Femur (tissue), 1 donor: Measurements from ENCODE around the gene RGPD4.
"Not testable (repeated sequence)": the region's sequence is repeated elsewhere in the genome, so short reads cannot be mapped to it uniquely, and the experiment has no call there.

Source experiments
- DNase-seq: peaks from one replicate; pipeline ENCODE4 v3.0.0-alpha.2; 2017

Gene RGPD4

GRCh38 chr2:107826749-107827148 lies at the start of gene RGPD4:
RGPD4 (plus strand) TSS chr2:107826892; CDS start chr2:107827014, 122 bp downstream.
- not testable (repeated sequence) for DNase-seq

GRCh38 chr2:107777974-107778373 lies 48.7 kb upstream of the RGPD4 start:
- DNase-seq = no peak

GRCh38 chr2:107785756-107786155 lies 40.9 kb upstream of the RGPD4 start:
- DNase-seq = no peak

- no peak for DNase-seq
Measured at GRCh38 chr2:107790837-107791236, 35.9 kb upstream of the RGPD4 start.

GRCh38 chr2:107801498-107801897 lies 25.2 kb upstream of the RGPD4 start:
- no peak for DNase-seq

GRCh38 chr2:107804608-107805498 lies 21.8 kb upstream of the RGPD4 start:
- no peak for DNase-seq

GRCh38 chr2:107806901-107807300 lies 19.8 kb upstream of the RGPD4 start:
- DNase-seq = no peak

GRCh38 chr2:107807988-107808387 lies 18.7 kb upstream of the RGPD4 start:
- DNase-seq = no peak

- DNase-seq = peak; percentile 53
Measured at GRCh38 chr2:107808959-107809358, 17.7 kb upstream of the RGPD4 start.

GRCh38 chr2:107809835-107810234 lies 16.9 kb upstream of the RGPD4 start:
- no peak for DNase-seq

- DNase-seq = no peak
Measured at GRCh38 chr2:107810734-107811133, 16.0 kb upstream of the RGPD4 start.

GRCh38 chr2:107811411-107811810 lies 15.3 kb upstream of the RGPD4 start:
- no peak for DNase-seq

GRCh38 chr2:107812006-107812405 lies 14.7 kb upstream of the RGPD4 start:
- no peak for DNase-seq

GRCh38 chr2:107817378-107817777 lies 9.3 kb upstream of the RGPD4 start:
- DNase-seq = peak; percentile 22

GRCh38 chr2:107822302-107822701 lies 4.4 kb upstream of the RGPD4 start:
- DNase-seq = no peak

GRCh38 chr2:107824451-107825205 lies 2.1 kb upstream of the RGPD4 start:
- DNase-seq = no peak

- no peak for DNase-seq
Measured at GRCh38 chr2:107825206-107825563, 1.5 kb upstream of the RGPD4 start.

GRCh38 chr2:107829514-107829913 lies 2.8 kb downstream of the RGPD4 start:
- not testable (repeated sequence) for DNase-seq

- not testable (repeated sequence) for DNase-seq
Measured at GRCh38 chr2:107833152-107833551, 6.5 kb downstream of the RGPD4 start.

- not testable (repeated sequence) for DNase-seq
Measured at GRCh38 chr2:107833618-107834017, 6.9 kb downstream of the RGPD4 start.

GRCh38 chr2:107916121-107916520 lies 89.4 kb downstream of the RGPD4 start:
- DNase-seq = not testable (repeated sequence)

GRCh38 chr2:107916696-107917370 lies 90.1 kb downstream of the RGPD4 start:
- DNase-seq = not testable (repeated sequence)

- DNase-seq = no peak
Measured at GRCh38 chr2:107927034-107927534, 100.4 kb downstream of the RGPD4 start.
